HK-2 (cell line): ENCODE data around the gene EBF3.

Source experiments
- DNase-seq: peaks from one replicate; pipeline ENCODE4 v3.0.0-alpha.2; 2018; ENCODE audit not compliant: unreplicated experiment

EBF3 gene

DNA sequence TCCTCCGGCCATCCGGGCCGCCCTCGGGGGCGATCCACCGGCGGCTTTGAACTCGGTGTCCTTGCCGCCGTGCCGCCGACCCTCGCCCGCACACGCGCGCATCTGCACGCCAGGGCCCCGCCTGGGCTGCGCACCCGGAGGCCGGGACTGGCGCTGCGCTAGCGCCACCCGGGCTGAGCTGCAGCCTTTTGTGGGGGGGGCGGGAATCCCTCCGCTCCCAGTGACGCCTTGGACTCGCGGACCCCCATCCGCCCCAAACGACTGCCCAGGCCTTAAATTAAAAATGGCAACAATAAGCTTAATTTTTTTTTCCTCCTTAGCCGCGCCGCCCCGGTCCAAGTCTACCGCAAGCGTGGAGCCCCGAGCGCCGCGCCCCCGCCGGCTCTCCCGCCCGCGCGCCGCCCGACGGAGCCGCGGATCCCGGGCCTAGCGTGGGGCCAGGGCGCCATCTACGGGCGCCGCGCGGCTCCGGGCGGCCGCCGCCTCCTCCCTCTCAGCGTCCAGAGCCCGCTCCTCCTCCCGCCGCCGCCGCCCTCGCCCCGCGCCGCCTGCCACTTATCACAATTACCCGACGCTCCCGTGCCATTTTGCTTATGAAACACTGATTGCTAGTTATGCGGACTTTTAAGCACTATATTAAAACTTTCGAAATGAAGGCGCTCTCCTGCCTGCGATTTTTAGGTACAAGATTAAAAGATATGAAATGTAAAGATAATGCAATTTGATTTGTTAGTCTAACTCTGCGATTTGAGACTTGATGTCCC lies 7.5 kb upstream of the EBF3 start:
- DNase-seq, result peak; percentile 60

DNA sequence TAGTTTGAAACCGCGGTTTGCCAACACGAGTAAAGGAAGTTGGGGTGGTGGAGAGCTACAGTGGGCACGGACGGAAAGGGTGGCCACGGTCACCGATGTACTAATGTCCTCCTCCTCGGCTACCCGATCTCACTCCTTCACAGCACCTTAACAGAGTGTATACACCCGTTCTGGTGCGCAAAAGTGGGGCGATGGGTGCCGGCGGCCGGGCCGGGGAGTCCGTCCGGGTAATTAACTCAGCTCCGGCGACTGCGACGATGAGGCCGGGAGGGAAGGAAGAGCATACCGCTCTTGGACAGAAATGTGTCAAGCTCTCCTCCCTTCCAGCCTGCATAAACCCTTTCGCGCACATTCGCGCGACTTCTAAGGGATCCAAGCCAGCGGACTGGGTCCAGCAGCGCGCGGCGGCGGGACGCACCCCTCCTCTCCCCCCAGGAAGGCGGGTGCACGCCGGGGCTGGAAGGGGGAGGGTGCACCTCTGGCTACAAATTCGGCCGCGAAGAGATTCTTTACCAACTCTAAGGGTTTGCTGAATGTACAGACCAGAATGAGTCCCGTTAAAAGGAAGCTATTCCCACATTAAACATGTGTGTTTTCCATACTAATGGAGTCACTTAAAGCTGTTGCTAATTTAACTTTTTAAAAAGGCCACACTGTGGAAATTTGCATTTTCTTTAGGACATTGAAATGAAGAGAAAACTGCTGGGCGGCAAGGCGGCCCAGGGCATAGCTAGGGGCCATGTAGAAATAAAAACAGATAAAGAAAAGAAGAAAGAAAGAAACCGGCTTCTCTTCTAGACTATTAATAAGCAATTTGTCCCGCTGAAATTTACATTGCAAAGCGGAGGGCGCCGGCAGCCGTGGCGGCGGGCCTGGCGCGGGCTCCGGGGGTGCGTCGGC lies 6.6 kb upstream of the EBF3 start:
- DNase-seq, result no peak

- no peak for DNase-seq
Measured at GRCh38 chr10:129969911-129970464, 5.9 kb upstream of the EBF3 start.

DNA sequence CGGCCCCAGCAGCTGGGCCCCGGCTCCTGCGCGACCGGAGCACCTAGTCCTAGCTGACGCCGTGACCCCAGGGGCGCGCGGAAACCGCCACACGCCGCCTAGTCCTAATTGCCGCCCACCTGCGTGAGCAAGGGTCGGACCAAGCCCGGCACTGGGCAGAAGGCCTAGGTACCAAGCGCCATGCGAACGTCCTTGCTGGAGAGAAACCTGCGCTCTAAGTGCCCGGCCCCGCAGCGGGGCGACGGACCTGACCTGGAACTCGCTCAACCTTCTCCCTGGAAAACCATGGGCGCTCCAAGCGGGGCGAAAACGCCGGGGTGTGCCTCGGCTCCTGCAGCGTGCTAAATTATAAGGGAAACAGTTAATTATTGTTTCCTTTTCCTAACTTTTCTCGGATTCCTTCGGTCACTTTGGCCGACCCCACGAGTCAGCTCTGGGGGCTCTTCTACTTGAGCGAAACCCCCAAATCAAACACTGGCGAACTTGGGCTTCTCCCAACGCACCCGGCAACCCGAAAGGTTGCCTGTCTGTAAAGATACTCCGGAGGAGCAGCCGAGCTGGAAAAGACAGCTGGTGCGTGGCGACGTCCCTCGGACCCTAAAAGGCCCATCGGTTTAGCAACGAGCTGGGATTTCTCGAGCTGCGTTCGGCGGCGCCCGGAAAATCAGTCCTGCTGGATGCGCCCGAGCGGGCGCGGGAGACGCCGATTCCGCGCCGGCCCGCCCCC lies 5.3 kb upstream of the EBF3 start:
- no peak for DNase-seq

DNA sequence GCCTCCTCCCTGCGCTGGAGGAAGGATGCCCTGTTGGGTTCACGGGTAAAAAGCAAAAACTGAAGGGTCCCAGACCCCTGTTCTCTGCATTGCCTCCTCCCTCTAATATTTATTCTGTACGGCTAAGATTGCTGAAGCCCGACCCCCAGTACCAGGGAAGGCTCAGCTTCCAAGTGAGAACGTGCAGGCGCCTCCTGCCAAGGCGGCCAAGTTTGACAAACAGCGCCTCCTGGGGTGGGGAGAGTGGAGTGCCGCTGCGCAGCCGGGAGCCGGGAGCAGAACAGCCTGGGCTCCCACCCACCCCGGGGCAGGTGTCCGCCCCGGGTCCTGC lies 4.7 kb upstream of the EBF3 start:
- no peak for DNase-seq

DNA sequence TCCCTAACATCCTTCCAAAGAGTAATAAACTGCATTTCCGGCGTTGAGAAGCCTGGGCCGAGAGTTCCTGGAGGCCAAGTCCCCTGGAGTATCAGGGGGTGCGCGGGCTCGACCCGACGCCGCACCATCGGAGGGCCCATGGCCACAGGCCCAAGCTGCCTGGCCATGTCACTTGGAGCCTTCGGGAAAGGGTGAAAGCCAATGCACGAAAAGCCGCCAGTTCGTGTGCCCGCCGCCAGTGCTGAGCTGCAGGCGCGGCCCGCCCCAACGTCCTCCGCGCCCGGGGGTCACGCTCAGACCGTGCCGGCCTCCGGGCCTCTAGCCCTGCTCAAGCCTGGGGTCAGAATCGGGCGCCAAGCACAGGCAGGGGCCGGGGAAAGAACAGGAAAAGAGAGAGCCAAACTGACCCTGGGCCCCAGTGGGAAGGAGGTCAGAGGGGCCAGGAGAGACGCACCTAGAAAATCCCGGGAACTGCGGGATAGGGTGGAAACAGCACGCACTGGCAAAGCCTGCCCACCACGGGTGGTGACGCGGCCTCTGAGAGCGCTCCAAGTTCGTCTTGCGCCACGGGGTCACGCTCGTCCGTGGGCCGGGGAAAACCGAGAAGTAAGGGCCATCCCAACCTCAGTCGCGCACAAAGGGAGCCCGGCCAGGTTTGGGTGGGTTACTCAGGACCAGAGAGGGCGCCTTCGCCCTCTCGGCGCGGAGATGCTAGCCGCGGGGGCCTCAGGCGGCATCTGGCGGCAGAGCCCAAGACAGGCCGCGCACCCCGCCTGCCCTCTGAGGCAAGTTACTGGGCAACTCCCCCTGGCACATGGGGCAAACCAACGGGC lies 4.2 kb upstream of the EBF3 start:
- no peak for DNase-seq

GRCh38 chr10:129967579-129968019 lies 3.5 kb upstream of the EBF3 start:
- no peak for DNase-seq

DNA sequence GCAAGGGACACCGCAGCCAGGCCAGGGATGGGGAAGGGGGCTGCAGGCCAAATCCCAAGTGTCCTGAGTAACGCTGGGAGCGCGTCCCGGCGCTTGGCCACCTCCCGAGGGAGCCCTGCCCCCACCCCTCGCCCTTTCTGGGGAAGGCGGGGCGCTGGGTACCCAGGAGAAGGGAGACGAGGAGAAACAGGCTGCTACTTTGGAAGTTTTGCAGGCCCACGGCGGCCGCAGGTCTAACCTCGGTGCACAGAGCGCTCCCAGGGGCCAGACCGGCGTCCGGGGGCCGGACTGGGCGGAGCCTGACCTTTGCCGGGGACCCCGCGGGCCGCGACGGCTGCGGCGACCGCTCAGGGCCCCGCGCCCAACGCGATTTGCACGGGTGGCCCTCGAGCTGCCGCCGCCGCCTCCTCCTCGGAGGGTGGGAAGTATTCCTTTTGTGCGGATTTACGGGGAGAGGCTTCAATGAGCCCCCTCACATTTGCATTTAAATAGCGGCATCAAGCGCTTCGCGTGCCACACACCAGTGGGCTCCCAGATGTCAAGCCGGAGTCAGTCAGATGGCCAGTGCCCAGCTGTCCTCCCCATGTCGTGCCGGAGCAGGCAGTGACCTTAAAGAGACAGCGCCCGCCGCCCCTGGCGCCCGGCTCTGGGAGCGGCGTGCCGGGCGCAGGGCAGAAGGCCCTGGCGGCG lies 3.0 kb upstream of the EBF3 start:
- DNase-seq, result no peak

DNA sequence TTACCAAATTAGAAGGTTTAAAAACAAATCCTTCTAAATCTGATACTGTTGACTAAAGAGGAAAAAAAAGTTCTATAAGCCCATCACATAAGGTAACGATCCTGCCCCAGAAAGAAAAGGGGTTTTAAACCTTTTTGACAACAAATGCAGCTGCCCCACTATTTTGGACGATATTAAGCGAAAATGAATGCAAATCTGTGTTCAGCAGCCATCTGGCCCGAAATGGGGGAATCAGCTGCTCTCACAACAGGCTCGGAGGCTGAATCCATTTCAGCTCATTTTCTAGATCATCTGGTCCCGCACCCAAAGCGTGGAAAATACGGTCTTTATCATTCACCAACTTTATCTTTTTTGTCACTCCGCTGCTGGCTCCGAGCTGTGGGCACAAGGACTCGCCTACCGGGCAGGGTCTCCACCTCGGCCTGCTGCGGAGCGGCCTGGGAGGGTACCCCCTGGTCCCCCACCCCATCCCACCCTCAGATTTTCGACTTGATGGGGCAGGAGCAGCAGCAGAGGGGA lies 2.4 kb upstream of the EBF3 start:
- no peak for DNase-seq

DNA sequence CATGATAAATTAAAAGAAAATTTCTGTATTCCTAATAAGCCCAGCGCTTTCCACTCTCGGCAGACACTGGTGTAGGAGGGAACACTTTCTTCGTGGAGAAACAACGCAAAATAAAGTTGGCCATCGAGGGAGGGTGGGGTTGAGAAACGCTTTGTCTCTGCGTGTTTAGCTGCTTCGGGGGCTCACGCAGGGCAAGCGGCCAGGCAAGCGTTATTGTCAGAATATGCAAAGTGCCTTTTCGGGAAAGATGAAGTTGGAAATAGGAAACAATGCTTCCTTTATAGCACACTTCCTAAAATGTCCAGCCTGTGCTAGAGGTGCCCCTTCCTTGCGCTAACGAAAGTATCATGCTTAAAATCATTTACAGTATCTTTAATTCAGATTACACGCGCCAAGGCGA lies 1.9 kb upstream of the EBF3 start:
- DNase-seq, result no peak

DNA sequence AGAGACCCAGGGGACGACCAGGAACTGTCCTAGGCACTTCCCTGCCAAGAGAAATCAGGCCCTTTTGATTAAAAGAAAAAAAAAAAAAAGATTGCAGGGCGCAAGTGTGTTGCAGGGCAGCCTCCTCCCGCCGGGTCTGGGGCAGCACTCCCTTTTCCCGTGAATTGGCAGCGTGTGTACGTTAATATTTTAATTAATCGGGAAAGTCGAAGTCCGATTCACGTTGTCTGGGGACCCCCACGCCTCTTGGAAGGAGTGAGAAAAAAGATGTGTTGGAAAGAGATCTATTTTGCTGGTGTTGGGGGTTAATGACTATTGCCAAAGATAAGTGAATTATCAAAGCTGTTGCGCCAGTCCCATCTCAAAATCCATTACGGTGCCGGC lies 1.3 kb upstream of the EBF3 start:
- DNase-seq, result no peak

- no peak for DNase-seq
Measured at GRCh38 chr10:129964611-129965424, 744 bp upstream of the EBF3 start.

- DNase-seq, result no peak
Measured at GRCh38 chr10:129962872-129963640, 1.0 kb downstream of the EBF3 start.

DNA sequence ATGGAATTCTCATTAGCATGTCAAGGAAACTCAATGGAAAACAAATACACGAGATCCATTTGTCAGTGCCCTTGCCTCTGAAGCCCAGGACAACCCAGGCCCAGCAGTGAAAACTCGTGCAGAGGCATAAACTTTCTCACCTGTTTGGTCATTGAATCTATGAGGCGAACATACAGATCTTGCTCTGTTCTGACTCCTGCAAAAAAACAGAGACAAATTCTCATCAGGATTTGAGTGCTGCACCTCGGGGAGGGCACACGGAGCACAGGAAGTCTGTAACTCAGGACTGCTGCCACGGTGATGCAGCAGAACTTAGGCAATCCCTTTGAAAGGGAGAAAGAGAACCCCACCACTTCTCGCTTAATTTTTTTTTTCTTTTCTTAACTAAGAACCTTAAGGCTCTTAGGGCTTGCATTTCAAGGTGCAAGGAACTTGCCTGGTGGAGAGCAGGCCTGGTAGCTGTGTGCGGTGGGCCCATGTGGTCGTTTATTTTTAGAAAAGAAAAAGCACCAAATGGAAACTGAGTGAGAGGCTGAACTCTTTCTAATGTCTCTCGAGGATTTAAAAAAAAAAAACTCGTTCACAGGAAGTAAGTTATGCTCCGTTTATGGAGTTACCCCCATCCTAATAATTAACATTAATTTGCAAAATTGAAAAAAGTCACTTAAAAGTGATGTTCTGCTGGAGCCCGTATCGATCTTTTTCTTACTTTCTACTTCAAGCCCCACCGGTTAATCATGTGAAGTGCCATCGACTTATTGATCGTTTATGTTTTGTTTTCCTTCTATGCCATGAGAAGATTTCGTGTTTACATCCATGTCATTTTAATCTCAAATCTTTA lies 1.8 kb downstream of the EBF3 start:
- DNase-seq, result no peak

GRCh38 chr10:129961157-129961701 lies 2.8 kb downstream of the EBF3 start:
- no peak for DNase-seq

DNA sequence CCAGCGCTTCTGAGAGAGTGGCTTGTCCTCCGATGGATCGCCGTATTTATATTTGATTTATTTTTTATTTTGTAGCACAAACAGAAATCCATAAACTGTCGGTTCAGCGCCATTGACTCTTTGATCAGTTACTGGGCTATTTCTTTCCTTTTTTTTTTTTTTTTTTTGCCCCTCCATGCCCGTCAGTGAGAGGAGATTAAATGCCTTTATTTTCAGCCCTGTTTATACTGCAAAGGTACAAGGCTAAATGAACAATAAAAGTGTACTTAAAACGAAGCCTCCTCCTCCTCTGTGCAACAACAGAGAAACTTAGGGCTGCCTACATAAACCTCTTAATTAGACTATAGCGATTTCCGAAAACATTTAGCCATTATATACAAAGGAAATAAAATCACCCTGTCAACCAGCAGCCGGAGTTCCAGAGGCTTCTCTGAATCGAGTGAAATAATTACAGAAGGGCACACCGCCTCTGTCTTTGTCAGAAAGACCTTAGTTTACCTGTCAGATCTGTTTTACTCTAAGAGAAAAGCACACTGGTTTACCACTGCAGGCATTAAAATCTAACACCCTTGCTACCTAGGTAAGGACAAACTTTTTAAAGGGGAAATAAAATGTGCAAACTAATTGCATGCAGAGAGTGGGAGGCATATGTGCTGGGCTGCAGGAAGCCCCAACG lies 3.5 kb downstream of the EBF3 start:
- no peak for DNase-seq
